Measurements from ENCODE around the gene SLC22A5. TPM values are rescaled to one million over a fixed set of nuclear protein-coding genes. Genes with fewer than 3 reads are reported as not detected.

The SLC22A5 gene
- total and polyA plus RNA-seq, 2 of the 8 experiments (the other 6 are each of a cell fraction or from before 2014, with no cell fraction given) = 4.0 to 9.0 TPM

DNA sequence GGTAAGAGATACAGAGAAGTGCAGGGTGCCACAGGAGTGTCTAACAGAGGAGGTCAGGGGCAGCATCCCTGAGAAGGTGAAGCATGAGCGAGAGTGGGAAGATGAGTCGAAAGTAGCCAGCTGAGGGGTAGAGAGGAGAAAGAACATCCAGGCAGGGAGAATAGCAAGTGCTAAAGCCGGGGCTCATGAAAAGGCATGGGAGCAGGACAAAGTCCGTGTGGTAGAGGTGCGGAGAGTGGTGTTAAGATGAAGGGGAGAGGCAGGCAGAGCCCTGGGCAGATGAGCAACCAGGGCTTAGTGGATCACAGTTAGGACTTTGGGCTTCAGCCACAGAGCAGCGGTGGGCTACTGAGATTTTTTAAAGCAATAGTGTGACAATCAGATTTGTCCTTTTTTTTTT lies 10.5 kb downstream of the SLC22A5 start:
- CTCF ChIA-PET (ENCODE audit: partially characterized antibody) = interaction anchor here (1.1 to 3.5 kb wide), 2 partner anchors 108 to 200 kb away, joined by 4 to 12 read pairs; no protein-coding TSS in a partner anchor
- no peaks in the 10 kb centered on the region for H3K4me1 ChIP-seq (replicated peaks in 1 of 4; ENCODE audit: control insufficient read depth in 3 of 4, insufficient read depth in 4 of 4, low read length in 3 of 4)
- H2AK5ac ChIP-seq (ENCODE audit: low read depth, low read length) = no peak overlapping the region
- no peak overlapping the region for H3K4me2 ChIP-seq (ENCODE audit: insufficient read depth in 1 of 2, low read depth in 2 of 2, low read length in 2 of 2)
- H2BK20ac ChIP-seq (ENCODE audit: low read length) = no peak overlapping the region
- POLR2A ChIA-PET (ENCODE audit: partially characterized antibody) = no interaction called here
- no peak overlapping the region for H3K9ac ChIP-seq (replicated peaks in 1 of 4; ENCODE audit: extremely low read depth in 1 of 4, low read depth in 3 of 4, low read length in 3 of 4)
- H4K8ac ChIP-seq (ENCODE audit: extremely low read depth, insufficient read depth, low read length) = no peak overlapping the region
- no peaks in the 10 kb centered on the region for H3K23me2 ChIP-seq (ENCODE audit: low read depth, low read length)
- 86% methylated on average over 6 of the region's 6 CpGs; no CpG with 5 or more reads in 1 of the 2 experiments for WGBS, 2 experiments (ENCODE audit: extremely low coverage in 1 of 2, insufficient coverage in 1 of 2, insufficient read length in 1 of 2, insufficient replicate concordance in 2 of 2, low coverage in 1 of 2, low lambda C conversion rate in 2 of 2, missing lambda C conversion rate in 1 of 2)
- no peak overlapping the region for H3K18ac ChIP-seq (ENCODE audit: extremely low read depth, low read length)
- no peak overlapping the region for H4K91ac ChIP-seq (replicated peaks; ENCODE audit: insufficient read length, low read length)
- no peak overlapping the region for H3K4ac ChIP-seq (replicated peaks; ENCODE audit: insufficient read length, low read depth, low read length)
- TF ChIP-seq RXRA (IDR thresholded peaks at IDR 0.05; ENCODE audit: insufficient read depth, low read depth, low read length) (no peak), CTBP2 (IDR thresholded peaks at IDR 0.05; ENCODE audit: borderline replicate concordance, insufficient read depth, insufficient read length, low read length) (no peak), CBX8 (IDR thresholded peaks at IDR 0.05; ENCODE audit: borderline replicate concordance, low read depth, low read length) (no peak), KDM4A (IDR thresholded peaks at IDR 0.05; ENCODE audit: low read depth, low read length, severe bottlenecking) (no peak), ASH2L (IDR thresholded peaks at IDR 0.05; ENCODE audit: low read length) (no peak), ZNF274 (IDR thresholded peaks at IDR 0.05; ENCODE audit: borderline replicate concordance, extremely low read depth, low read length) (no peak), TAF7 (optimal IDR thresholded peaks at IDR 0.05; ENCODE audit: borderline replicate concordance, low read depth, low read length) (no peak), SAP30 (IDR thresholded peaks at IDR 0.05; ENCODE audit: insufficient read depth, insufficient replicate concordance, low read length) (no peak), PHF8 (conservative IDR thresholded peaks at IDR 0.05; ENCODE audit: low read depth, low read length) (no peak), SP4 (IDR thresholded peaks at IDR 0.05; ENCODE audit: low read length) (no peak), HDAC2 (IDR thresholded peaks at IDR 0.05; ENCODE audit: borderline replicate concordance in 1 of 2, low read depth in 2 of 2, low read length in 2 of 2) (no peak), NRF1 (IDR thresholded peaks at IDR 0.05; ENCODE audit: low read depth, low read length) (no peak)
- no peak overlapping the region for H2BK120ac ChIP-seq (replicated peaks; ENCODE audit: low read depth, low read length)
- FAIRE-seq (no peak), DNase-seq (ENCODE audit: low read depth in 1 of 2, low spot score in 2 of 2) (no peak)
- H3K14ac ChIP-seq (ENCODE audit: insufficient read length) = no peak overlapping the region
- no peak overlapping the region for H2BK15ac ChIP-seq (ENCODE audit: low read length)
- no peak overlapping the region for H2BK12ac ChIP-seq (ENCODE audit: low read depth, low read length)
- no peaks in the 10 kb centered on the region for H3K27me3 ChIP-seq (replicated peaks in 1 of 4; ENCODE audit: control insufficient read depth in 3 of 4, extremely low read depth in 1 of 4, insufficient read depth in 3 of 4, low read length in 3 of 4)
- no peaks in the 10 kb centered on the region; a peak in 1 of 8 replicates for H3K36me3 ChIP-seq (ENCODE audit: control insufficient read depth in 2 of 4, insufficient read depth in 4 of 4, low read length in 3 of 4)
- no peaks in the 10 kb centered on the region for H3K79me1 ChIP-seq (ENCODE audit: low read depth, low read length)
- H3K9me3 ChIP-seq (ENCODE audit: insufficient read depth in 2 of 2, low read depth in 1 of 2, low read length in 1 of 2) = no peaks in the 10 kb centered on the region
- H3K79me2 ChIP-seq (ENCODE audit: control insufficient read depth in 1 of 2, insufficient read depth in 2 of 2, low read length in 2 of 2) = no peaks in the 10 kb centered on the region
- H3K23ac ChIP-seq (ENCODE audit: insufficient read length) = no peak overlapping the region
- H4K20me1 ChIP-seq (replicated peaks in 1 of 2; ENCODE audit: control insufficient read depth in 1 of 2, insufficient read depth in 2 of 2, low read length in 2 of 2) = no peaks in the 10 kb centered on the region
- no peak overlapping the region for H3K56ac ChIP-seq (replicated peaks; ENCODE audit: insufficient read length, low read depth, low read length)
- no peak overlapping the region for H3K4me3 ChIP-seq (ENCODE audit: extremely low read depth in 1 of 4, insufficient read depth in 2 of 4, low read depth in 3 of 4, low read length in 4 of 4)
- H4K5ac ChIP-seq (ENCODE audit: insufficient read length, low read depth, low read length) = no peak overlapping the region
- no peak overlapping the region for H3K27ac ChIP-seq (ENCODE audit: low read depth, low read length)
- H2AFZ ChIP-seq (ENCODE audit: low read length) = no peak overlapping the region
- H2BK5ac ChIP-seq (ENCODE audit: low read depth, low read length) = no peak overlapping the region

Data from H1 (cell line).